NCI-H82 treated with DMSO at 0.1 percent for 48 hours (cell line): ENCODE results near the gene ECD.

ENCODE experiments used
- DNase-seq: peaks from one replicate; lab custom pipeline; 2025; ENCODE audit not compliant: unreplicated experiment; lab: John Stamatoyannopoulos, UW

ECD gene

GRCh38 chr10:73167783-73168464, at the start of gene ECD, which contains the start of gene FAM149B1:
Gene ECD (minus strand): TSS chr10:73168008. CDS start chr10:73163937, 4,071 bp downstream.
Gene FAM149B1 (plus strand): TSS chr10:73168119. CDS start chr10:73168340, 221 bp downstream.
- peak; percentile 72 for DNase-seq

- DNase-seq, result no peak
Observed at GRCh38 chr10:73215749-73216148, 47.9 kb upstream of the ECD start.

GRCh38 chr10:73211106-73211811, 43.5 kb upstream of the ECD start:
- DNase-seq, result no peak

GRCh38 chr10:73210395-73211105, 42.7 kb upstream of the ECD start:
- no peak for DNase-seq

GRCh38 chr10:73209705-73210104, 41.9 kb upstream of the ECD start:
- no peak for DNase-seq

- no peak for DNase-seq
Observed at GRCh38 chr10:73207883-73208282, 40.1 kb upstream of the ECD start.

- DNase-seq, result no peak
Observed at GRCh38 chr10:73206385-73206784, 38.6 kb upstream of the ECD start.

GRCh38 chr10:73205890-73206289, 38.1 kb upstream of the ECD start:
- no peak for DNase-seq

GRCh38 chr10:73205081-73205480, 37.3 kb upstream of the ECD start:
- DNase-seq, result no peak

GRCh38 chr10:73190188-73190587, 22.4 kb upstream of the ECD start:
- DNase-seq, result no peak

- no peak for DNase-seq
Observed at GRCh38 chr10:73186266-73186665, 18.5 kb upstream of the ECD start.

GRCh38 chr10:73183667-73184281, 16.0 kb upstream of the ECD start:
- no peak for DNase-seq

- DNase-seq, result no peak
Observed at GRCh38 chr10:73182568-73182967, 14.8 kb upstream of the ECD start.

GRCh38 chr10:73174148-73174925, 6.5 kb upstream of the ECD start:
- no peak for DNase-seq

- DNase-seq, result no peak
Observed at GRCh38 chr10:73172867-73173266, 5.1 kb upstream of the ECD start.

- DNase-seq, result no peak
Observed at GRCh38 chr10:73169320-73169719, 1.5 kb upstream of the ECD start.

GRCh38 chr10:73168465-73168803, 626 bp upstream of the ECD start:
- no peak for DNase-seq

- no peak for DNase-seq
Observed at GRCh38 chr10:73167458-73167782, 388 bp downstream of the ECD start.

- no peak for DNase-seq
Observed at GRCh38 chr10:73166972-73167371, 836 bp downstream of the ECD start.

- DNase-seq, result no peak
Observed at GRCh38 chr10:73163096-73163495, 4.7 kb downstream of the ECD start.

- DNase-seq, result no peak
Observed at GRCh38 chr10:73161662-73162061, 6.1 kb downstream of the ECD start.
